ENCODE data around the gene KRTAP6-3. TPM values are rescaled to one million over a fixed set of nuclear protein-coding genes. Genes with fewer than 3 reads are reported as not detected.

KRTAP6-3 gene
- total RNA-seq, result not detected
- long read RNA-seq, result 0 reads

GRCh38 chr21:30592140-30592539 is at the start of gene KRTAP6-3:
TSS of gene KRTAP6-3 (plus strand) at chr21:30592440. CDS start at chr21:30592446, 6 bp downstream.
- TF ChIP-seq CTCF (IDR thresholded peaks at IDR 0.05), result no peak
- Histone ChIP-seq H3K27ac (no peak within 1 kb of the TSS), H3K4me3 (no peak within 1 kb of the TSS), H3K4me1 (no peaks in the 10 kb centered on the region), H3K36me3 (no peaks in the 10 kb centered on the region), H3K9me3 (no peaks in the 10 kb centered on the region), H3K27me3 (ENCODE audit: low read depth) (no peaks in the 10 kb centered on the region)
- intact Hi-C loops (cut with DNase I), result no loop called here
- DNase-seq, result no peak
- no peak for ATAC-seq

GRCh38 chr21:30552782-30553181 is 39.5 kb upstream of the KRTAP6-3 start:
- ATAC-seq, result no peak
- no peaks in the 10 kb centered on the region for H3K4me1 ChIP-seq
- TF ChIP-seq CTCF (IDR thresholded peaks at IDR 0.05), result no peak
- no peaks in the 10 kb centered on the region for H3K9me3 ChIP-seq
- DNase-seq, result no peak
- intact Hi-C loops (cut with DNase I), result no loop called here
- no peaks in the 10 kb centered on the region for H3K36me3 ChIP-seq
- H3K27ac ChIP-seq, result no peak overlapping the region
- H3K4me3 ChIP-seq, result no peak overlapping the region
- no peaks in the 10 kb centered on the region for H3K27me3 ChIP-seq (ENCODE audit: low read depth)

GRCh38 chr21:30555095-30555494 is 37.1 kb upstream of the KRTAP6-3 start:
- Histone ChIP-seq H3K4me3 (no peak overlapping the region), H3K27ac (no peak overlapping the region), H3K9me3 (no peaks in the 10 kb centered on the region), H3K4me1 (no peaks in the 10 kb centered on the region), H3K27me3 (ENCODE audit: low read depth) (no peaks in the 10 kb centered on the region), H3K36me3 (no peaks in the 10 kb centered on the region)
- no peak for ATAC-seq
- no peak for DNase-seq
- TF ChIP-seq CTCF (IDR thresholded peaks at IDR 0.05), result no peak
- intact Hi-C loops (cut with DNase I), result no loop called here

DNA sequence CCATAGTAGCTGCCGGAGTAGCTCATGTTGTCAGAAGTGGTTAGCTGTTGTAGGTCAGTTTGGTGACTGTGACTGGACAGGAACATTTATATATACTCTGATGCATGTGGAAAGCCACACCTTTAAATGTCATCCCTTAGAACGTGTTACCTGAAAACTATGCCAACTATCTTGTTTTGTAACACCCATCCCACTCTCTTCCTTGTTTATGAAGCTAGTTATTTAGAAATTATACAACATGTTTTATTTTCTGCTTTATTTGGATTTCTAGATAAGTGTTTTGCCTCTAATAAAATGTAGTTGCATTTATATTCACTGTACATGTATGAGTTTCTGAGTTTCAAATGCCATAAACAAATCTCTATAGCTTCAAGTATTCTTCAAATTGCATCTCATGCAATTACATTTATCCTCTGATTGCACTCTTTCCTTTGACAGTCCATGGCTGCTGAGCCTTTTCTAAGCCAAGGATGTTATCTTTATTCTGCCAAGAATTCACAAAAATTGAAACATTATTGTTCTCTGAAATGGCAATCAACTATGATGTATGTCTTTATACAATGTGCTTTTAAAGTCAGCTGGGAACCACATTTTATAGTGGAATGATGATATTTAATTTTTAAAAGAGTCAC is 30.9 kb upstream of the KRTAP6-3 start, which contains the start of gene KRTAP19-7:
Gene KRTAP19-7, minus strand, starts transcription at position 51 of the 632 bp plus-strand sequence. Its CDS starts 25 bp downstream, at position 26.
- Histone ChIP-seq H3K4me1 (no peaks in the 10 kb centered on the region), H3K27me3 (ENCODE audit: low read depth) (no peaks in the 10 kb centered on the region), H3K9me3 (no peaks in the 10 kb centered on the region), H3K27ac (no peak within 1 kb of the TSS), H3K36me3 (no peaks in the 10 kb centered on the region), H3K4me3 (no peak within 1 kb of the TSS)
- TF ChIP-seq CTCF (IDR thresholded peaks at IDR 0.05), result no peak
- intact Hi-C loops (cut with DNase I), result no loop called here
- DNase-seq, result no peak
- ATAC-seq, result no peak

DNA sequence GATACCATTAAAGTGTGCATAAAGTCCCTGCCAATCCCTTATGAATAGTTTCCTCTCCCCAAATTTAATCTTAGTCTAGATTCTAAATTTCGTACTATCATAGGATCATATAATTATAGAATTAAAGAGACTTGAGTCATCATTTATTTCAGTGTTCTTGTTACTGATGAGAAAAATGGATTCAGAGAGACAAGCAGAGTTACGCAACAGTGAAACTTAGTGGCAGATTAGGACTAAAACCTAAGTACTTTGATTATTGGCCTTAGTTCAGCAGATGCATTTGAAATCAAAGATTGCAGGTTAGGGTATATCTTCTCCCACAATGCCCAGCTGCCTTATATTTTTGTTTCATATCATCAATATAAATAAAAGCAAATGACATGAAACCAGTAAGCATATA is 30.3 kb upstream of the KRTAP6-3 start:
- Histone ChIP-seq H3K4me1 (no peaks in the 10 kb centered on the region), H3K27me3 (ENCODE audit: low read depth) (no peaks in the 10 kb centered on the region), H3K36me3 (no peaks in the 10 kb centered on the region), H3K9me3 (no peaks in the 10 kb centered on the region), H3K27ac (no peak overlapping the region), H3K4me3 (no peak overlapping the region)
- no peak for TF ChIP-seq CTCF (IDR thresholded peaks at IDR 0.05)
- intact Hi-C loops (cut with DNase I), result no loop called here
- ATAC-seq, result no peak
- no peak for DNase-seq
